Hematopoietic multipotent progenitor cell treated with erythropoietin and hydrocortisone succinate and interleukin-3 and kit ligand, for 8 days (in vitro differentiated cells): ENCODE results near the gene NLRP5.
"Not testable (repeated sequence)": the region's sequence is repeated elsewhere in the genome, so short reads cannot be mapped to it uniquely, and the experiment has no call there.

Experiments used
- DNase-seq: peaks from one replicate; pipeline ENCODE4 v3.0.0-alpha.2; 2015

Gene NLRP5

DNA sequence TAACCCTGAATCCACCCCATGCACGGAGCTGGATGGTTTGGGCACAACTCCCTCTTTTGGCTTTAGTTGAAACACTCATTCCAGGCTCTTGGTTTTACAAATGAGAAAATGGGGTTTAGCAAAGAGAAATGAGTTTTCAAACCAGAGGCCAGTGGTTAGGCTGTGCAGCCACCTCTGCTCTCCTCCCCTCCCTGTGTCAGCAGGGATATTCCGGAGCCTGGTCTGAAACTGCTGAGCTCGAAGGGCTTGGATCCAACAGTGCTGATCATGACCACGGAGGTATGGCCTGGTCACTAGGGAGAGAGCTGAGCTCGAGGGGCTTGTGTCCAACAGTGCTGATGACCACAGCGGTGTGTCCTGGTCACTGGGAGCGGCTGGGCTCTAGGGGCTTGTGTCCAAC is 93.0 kb downstream of the NLRP5 start:
- no peak for DNase-seq

DNA sequence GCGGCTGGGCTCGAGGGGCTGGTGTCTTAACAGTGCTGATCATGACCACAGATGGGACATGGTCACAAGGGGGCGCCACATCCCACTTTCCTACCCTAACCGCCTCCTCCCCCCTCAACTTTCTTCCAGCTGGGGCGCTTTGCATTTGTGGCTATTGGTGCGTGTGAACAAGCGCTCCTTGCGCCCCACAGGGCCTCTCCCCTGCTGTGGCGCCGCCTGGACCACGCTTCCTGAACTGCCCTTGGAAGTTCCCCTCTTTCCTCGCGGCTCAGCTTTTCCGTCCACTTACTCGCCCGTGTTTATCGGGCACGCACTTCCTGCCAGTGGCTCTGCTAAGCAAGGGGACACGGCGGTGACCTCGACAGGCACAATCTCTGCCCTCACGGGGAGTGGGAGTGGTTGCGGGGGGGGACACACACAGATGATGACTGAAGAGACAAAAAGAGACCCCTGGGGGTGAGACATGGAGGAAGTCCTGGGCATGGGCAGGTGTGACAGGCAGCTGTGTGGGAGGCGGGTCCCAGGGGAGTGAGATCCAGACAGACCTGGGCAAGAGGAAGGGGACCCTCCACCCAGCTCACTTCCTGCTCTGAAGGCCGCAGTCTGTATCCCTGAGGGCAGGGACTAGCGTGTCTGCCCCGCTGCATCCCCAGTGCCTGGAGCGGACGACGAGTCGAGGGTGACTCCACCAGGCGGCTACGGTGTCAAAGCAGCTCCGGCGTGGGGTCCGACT is 94.3 kb downstream of the NLRP5 start:
- peak; percentile 83 for DNase-seq

DNA sequence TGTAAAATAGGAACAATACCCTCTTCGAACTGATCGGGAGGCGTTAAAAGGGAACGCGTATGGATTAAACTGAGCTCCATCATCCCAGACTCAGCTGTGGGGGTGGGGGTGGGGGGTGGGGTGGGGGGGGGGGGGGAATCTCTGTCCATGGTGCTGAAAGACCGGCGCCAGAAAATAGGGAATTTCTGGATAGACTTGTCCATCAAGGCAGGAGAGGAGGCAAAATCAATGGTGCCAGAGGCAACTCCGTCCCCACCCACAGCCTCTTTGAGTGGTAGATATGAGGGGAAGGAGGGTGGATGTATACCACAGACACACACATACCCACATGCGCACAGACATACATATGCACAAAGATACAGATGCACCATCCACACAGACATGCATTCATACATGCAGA is 97.1 kb downstream of the NLRP5 start:
- DNase-seq: no peak

DNA sequence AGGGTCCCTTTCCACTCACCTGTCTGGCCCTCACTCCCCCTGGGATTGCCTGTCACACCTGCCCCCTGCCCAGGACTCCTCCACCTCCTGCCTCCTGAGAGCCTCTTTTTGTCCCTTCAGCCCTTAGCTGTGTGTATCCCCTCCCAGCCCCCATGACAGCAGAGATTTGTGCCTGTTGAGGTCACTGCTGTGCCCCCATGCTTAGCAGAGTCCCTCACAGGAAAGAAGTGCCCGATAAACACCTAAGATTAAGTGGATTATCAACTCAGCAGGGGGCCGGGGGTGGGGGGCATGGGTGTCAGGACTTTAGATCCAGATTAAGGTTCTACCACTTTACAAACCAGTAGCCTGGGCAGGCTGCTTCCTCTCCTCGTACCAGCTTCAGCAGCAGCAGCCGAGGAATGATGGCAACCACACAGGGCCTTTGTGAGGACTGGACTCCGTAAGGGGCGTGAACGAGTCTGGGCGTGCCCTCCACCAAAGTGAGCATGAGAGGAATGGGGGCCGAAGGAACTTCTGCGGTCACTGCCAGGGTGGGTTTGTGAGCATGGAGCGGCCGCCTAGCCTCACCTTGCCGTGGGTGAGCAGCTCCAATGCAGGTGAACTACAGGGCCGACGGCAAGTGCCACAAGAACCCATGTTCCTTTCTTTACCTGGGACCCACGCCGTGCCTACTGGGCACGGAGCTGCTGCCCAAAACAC is 98.4 kb downstream of the NLRP5 start:
- no peak for DNase-seq

DNA sequence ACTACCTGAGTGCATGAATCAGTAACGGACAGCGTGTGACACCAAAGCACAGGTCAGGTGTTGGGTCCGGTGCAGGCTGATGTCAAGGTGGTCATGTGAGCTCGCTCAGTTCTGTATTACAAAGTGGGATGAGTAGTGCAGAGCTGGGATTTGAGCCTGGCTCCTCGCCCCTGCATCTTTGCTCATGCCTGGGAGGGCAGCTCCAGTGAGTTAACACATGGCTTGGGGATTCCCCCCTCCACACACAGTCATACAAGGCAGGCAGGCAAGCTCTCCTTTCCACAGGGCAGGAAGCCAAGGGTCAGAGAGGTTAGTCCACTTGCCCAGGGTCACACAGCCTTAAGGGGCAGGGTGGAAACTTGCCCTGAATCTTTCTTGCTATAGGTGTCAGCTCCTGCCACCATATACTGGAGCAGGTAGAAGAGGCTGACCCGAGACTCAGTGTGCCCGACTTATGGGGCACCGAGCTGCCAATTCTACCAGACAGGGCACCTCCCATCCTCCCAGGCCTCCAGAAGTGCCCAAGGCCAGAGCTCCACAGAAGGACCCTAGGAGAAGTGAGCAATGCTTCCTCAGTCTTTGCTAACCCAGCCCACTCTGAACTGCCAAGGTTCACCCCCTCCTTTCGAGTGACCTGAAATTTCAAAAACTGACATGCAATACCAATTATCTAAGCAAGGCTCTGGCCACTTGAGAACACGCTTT is 99.1 kb downstream of the NLRP5 start:
- DNase-seq: no peak

DNA sequence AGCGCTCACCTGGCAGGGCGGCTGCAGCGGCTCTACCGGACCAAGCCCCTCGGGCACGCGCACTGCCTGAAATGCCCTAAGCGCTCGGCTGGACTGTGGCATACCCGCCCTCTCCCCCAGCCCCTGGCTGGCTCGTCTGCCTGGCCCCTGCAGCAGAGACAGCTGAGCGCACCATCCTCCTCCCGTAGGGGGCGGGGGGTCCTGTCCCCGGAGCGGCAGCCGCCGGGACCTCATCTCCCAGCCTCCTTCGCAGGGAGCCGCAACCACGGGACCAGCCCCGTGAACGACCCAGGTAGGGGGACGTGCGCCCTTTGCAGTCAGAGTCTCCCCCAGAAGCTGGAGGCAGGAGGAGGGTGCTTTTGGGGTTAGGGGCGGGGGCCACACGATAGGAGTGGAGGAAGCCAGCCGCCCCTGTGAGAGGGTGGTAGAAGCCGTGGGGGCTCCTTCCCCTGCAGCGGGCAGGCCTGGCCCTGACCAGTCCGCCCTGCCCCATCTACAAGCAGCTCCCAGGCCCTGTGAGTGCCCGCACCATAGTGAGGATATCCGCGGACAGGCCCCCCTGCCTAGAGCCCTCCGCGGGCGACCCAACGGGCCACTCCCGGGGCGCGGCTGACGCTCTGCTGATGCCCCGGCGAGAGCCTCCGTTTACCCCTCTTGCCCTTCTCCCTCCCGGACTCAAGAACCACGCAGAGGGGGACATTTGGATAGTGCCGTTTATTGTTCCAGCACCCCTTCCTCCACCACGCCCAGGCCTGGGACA is 100.3 kb downstream of the NLRP5 start:
- DNase-seq: no peak

DNA sequence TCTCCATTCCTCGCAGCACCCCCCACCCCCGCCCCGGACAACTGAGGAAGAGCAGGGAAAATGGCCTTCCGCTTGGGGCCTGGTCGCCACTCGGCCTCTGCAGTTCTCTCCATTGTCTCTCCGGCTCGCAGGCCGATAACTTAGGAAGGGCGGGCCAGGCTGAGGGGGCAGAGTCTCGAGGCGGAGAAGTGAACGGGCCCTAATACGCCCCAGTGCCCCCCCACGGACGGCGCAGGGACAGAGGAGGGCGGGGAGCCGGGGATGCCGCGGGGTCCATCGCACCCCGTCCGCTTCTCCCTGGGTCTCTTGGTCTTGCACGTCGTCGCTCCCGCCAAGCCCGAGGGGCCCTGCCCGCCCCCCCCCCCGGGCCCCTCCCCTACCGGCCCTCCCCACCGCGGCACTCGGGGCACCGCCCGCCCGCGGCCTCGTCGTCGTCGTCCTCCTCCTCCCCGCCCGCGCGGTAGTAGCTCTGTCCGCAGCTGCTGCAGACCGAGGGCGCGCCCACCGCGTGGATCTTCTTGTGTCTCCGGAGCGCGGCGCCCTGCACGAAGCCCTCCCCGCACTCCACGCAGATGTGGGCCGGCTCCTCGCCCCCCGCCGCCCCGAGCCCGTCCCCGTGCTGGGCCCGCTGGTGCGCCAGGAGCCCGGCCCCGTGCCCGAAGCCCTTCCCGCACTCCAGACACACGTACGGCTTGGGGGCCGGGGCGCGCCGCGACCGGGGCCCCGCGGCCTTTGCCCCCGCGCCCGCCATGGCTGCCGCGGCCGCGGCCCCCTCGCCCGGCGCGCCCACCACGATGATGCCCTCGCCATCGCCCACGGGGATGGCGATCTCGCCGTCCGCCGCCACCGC is 101.3 kb downstream of the NLRP5 start:
- no peak for DNase-seq

DNA sequence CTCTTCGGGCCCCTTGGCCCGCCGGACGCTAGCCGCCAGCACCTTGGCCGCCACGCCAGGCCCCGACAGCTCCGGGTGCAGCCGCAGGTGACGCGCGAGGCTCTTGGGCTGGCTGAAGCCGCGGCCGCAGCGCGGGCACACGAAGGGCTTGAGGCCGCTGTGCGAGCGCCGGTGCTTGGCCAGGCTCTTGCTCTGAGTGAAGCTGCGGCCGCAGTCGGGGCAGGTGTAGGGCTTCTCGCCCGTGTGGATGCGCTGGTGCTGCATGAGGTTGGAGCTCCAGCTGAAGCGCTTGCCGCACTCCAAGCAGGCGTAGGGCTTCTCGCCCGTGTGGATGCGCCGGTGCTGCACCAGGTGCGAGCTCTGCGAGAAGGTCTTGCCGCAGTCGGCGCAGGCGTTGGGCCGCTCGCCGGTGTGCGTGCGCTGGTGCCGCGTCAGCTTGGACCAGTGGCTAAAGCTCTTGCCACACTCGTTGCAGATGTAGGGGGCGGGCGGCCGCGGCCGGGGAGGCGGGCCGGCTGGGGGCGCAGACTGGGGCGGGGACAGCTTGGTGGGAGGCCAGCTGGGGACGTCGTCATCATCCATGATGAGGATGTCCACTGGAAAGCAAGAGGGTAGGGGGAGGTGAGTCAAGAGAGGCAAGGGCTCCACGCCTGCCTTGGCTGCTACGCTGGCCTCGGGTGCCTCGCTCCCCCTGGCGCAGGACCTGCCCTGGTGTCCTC is 102.1 kb downstream of the NLRP5 start:
- DNase-seq: no peak

DNA sequence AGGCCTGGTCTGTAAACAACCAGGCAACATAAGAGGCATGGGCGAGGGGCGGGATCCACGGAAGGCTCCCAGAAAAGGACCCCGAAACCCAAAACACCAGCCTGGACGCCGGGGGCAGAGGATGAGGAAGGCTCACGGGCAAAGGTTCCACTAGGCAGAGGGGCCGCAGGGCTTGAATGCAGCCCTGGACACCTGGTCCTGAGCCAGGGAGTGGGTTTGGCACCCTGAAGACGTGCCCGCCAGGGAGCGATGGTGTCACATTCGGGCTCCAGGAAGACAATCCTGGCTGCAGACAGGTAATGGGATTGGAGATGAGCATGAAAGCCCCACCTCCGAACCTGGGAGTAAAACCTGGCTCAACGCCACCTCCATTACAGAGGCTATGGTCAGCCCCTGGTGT is 102.8 kb downstream of the NLRP5 start:
- DNase-seq: no peak

DNA sequence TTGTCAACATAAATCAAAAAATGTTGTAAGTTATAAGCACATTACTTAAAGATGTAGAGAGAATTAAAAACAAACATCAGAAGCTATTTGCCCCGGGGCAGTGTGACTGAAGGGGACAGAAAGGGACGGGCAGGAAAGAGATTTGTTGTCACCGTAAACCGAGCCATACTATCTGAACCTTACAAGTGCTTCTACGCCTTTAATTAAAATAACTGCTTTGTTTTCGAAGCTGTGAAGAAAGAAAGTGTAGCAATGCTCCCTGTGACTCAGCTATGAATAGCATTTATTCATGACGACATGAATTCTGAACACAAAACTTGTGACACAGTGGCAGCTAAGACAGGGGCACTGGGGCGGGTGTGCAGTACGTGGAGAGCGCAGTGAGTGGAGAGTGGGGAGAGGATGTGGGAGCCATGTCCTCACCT is 104.5 kb downstream of the NLRP5 start:
- DNase-seq: no peak

DNA sequence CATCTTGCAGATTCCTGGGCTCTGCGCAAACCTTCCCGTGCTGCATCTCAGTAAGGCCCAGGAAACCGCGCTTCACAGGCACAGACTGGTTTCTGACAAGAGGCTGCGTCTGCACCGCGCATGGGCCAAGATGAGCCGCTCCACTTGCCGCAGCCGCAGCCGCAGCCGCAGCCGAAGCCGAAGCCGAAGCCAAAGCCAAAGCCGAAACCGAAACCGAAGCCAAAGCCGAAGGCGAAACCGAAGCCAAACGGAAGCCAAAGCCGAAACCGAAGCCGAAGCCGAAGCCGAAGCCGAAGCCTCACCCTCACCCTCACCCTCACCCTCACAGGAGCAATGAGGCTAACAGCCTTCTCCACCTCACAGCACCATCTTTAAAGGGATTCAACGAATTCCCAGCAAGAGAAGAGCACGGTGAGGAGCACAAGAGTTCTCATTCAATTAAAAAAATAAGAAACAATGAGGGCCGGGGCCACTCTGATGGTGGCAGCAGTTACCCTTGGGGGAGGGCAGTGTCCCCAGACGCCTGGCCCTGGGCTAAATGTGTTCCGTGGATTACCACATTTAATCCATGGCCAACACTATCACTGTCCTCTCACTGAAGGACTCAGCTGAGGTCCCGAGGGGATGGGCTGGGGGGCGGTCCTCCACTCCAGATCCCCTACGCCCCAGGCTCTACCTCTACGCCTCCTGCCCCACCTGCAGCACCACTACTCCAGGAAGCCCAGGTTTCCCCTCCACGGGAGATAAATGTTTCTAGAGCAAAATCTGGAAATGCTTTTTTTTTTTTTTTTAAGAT is 105.4 kb downstream of the NLRP5 start:
- no peak for DNase-seq

DNA sequence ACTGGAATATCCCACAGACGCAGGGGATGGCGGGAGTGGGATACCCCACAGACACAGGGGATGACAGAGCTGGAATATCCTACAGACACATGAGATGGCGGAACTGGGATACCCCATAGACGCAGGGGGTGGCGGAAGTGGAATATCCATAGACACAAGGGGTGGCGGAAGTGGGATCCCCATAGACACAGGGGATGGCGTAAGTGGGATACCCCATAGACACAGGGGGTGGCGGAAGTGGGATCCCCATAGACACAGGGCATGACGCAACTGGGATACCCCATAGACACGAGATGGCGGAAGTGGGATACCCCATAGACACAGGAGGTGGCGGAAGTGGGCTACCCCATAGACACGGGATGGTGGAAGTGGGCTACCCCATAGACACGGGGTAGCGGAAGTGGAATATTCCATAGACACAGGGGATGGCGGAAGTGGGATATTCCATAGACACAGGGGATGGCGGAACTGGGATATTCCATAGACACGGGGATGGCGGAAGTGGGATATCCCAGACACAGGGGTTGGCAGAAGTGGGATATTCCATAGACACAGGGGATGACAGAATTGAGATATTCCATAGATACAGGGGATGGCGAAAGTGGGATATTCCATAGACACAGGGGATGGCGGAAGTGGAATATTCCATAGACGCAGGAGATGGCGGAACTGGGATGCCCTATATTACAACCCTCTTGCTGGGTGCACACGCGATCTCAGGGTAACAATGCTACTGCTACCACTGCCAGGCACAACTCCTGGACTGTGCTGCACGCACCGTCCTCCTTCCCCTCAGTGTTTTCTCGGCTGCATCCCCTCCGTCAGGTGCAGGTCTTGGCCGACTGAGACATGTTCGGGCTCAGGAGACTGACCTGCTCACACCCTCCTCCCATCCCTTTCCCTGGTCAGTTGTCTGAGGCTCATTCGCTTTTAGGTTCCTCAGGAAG is 106.4 kb downstream of the NLRP5 start:
- no peak for DNase-seq

DNA sequence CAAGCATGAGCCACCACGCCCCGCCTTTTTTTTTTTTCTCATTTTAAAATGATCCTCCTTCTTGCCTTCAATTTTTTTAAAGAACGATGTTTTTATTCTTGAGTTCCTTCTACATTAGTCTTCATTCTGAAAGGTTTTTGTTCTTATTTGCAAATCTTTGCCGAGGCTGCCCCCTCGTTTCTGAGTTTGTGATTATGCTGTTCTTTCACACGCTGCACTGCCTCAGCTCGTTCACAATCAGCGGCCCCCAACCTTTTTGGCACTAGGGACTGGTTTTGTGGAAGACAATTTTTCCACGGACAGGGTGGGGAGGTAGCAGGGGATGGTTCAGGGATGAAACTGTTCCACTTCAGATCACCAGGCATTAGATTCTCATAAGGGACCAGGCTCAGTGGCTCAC is 107.9 kb downstream of the NLRP5 start:
- DNase-seq: no peak

DNA sequence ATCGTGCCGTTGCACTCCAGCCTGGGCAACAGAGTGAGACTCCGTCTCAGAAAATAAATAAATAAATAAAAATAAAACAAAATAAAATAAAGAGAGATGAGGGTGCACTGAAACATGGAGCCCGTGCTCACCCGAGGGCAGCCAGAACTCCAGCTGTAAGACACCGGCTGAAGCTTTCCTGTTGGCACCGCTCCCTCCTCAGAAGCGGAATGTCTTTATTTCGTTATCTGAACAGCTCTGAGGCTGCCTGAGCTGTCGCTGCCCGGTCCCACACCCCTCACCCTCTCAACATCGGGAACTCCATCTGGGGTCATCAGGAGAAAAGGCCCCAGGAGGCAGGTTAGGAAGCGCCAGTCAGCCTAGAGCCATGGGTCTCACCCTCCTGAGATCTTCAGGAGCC is 110.1 kb downstream of the NLRP5 start:
- DNase-seq: no peak

DNA sequence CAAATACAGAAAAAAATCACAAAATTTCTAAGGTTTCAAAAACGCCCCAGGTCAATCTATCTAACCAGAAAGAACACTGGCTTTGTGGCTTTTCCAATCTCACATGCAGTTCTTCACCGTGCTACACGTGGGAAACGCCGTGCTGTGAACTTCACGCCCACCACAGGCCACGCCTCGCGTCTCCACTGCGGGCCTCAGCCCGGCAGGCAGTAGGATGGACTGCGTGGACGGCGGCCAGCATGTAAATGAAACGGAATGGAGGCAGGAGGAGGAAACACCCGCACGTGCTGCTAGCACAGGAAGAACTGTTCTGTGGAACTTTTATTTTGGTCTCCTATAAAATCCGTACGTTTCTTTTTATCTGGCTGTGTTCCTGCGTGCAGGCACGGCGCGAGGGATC is 110.7 kb downstream of the NLRP5 start:
- DNase-seq: no peak

DNA sequence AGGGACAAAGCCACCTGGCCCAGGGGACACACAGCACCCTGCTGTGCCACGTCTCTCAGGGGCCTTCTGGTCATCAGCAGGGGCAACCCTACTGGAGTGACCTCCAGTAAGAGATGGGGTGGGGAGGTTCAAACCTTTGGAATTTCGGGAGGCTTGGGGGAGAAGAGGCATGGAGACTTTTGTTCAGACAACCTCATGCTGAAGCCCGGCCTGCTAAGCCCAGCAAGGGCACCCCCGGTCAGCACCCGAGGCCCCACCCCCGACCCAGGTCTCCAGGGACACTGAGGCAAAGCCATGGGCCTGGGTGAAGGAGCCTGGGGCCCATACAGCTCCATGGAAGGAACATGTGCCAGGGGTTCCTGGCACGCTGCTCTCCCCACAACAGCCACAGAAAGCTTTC is 111.2 kb downstream of the NLRP5 start:
- no peak for DNase-seq

DNA sequence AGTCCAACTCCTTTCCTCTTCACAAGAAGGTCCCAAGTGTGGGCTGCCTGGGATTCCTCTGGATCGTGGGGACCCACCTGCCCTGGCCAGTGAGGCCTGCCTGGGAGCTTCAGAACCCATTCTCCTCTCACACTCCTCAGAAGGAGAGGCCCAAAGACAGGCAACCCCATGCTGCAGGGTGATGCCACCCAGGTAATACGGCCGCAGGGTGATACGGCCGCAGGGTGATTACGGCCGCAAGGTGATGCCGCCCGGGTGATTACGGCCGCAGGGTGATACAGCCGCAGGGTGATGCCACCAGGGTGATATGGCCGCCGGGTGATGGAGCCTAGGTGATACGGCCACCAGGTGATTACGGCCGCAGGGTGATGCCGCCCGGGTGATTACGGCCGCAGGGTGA is 111.7 kb downstream of the NLRP5 start:
- DNase-seq: not testable (repeated sequence)

DNA sequence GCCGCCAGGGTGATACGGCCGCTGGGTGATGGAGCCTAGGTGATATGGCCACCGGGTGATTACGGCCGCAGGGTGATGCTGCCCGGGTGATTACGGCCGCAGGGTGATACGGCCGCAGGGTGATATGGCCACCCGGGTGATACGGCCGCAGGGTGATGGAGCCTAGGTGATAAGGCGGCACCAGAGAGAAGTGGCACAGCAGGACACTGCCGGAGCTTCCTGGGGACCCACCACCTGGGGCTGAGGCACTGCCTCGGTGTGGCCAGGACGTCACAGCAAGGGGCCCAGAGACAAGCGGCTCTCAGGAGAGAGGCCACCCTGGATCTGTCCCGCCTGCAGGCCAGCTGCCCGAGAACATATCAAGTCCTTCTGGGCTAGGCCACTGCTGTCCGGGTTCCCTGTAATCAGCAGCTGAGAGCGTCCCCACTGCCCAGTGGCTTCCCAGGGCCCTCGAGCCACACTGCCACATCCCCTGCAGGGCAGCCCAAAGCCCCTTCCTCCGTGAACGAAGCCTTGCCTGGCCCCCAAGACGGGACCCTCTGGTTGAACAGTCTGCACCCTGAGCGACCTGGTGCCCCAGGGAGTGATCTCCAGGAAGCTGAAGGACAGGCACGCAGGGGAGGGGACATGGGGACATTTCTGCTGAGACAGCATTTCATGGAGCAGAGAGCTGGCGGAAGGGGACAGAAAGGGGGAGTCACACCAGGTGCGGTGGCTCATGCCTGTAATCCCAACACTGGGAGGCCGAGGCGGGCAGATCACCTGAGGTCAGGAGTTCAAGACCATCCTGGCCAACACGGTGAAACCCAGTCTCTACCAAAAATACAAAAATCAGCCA is 112.4 kb downstream of the NLRP5 start:
- DNase-seq: no peak
